ENCODE measurements around the gene CORIN. TPM values are rescaled to one million over a fixed set of nuclear protein-coding genes. Genes with fewer than 3 reads are reported as not detected.

CORIN gene
- polyA plus RNA-seq, 3 donors, result 0.11 to 0.41 (median 0.24) TPM

- WGBS, 3 donors, result 32 to 33% (median 33%) methylated on average over 11 of the region's 11 CpGs
- no peak overlapping the region for H3K27ac ChIP-seq (ENCODE audit: low read depth, low read length)
Measured at GRCh38 chr4:47668810-47669408, 169.0 kb downstream of the CORIN start.

GRCh38 chr4:47668256-47668655 is 169.6 kb downstream of the CORIN start:
- no peak overlapping the region for H3K27ac ChIP-seq (ENCODE audit: low read depth, low read length)
- WGBS, 3 donors, result 67 to 87% (median 77%) methylated on average over 2 of the region's 2 CpGs

GRCh38 chr4:47667552-47667951 is 170.3 kb downstream of the CORIN start:
- 82 to 88% (median 83%) methylated on average over 3 of the region's 3 CpGs for WGBS, 3 donors
- H3K27ac ChIP-seq (ENCODE audit: low read depth, low read length), result no peak overlapping the region

- WGBS, 3 donors, result 82 to 86% (median 85%) methylated on average over 8 of the region's 8 CpGs
- H3K27ac ChIP-seq (ENCODE audit: low read depth, low read length), result no peak overlapping the region
Measured at GRCh38 chr4:47664051-47664826, 173.6 kb downstream of the CORIN start.

- WGBS, 3 donors, result 79 to 84% (median 84%) methylated on average over 3 of the region's 3 CpGs
- H3K27ac ChIP-seq (ENCODE audit: low read depth, low read length), result no peak overlapping the region
Measured at GRCh38 chr4:47662975-47663374, 174.9 kb downstream of the CORIN start.

- H3K27ac ChIP-seq (ENCODE audit: low read depth, low read length), result no peak overlapping the region
- WGBS, 3 donors, result 87 to 97% (median 89%) methylated on average over 1 of the region's 1 CpG
Measured at GRCh38 chr4:47661741-47662140, 176.1 kb downstream of the CORIN start.

- no peak overlapping the region for H3K27ac ChIP-seq (ENCODE audit: low read depth, low read length)
- WGBS, 3 donors, result 80 to 100% (median 89%) methylated on average over 1 of the region's 1 CpG
Measured at GRCh38 chr4:47659342-47659741, 178.5 kb downstream of the CORIN start.

- no peak overlapping the region for H3K27ac ChIP-seq (ENCODE audit: low read depth, low read length)
Measured at GRCh38 chr4:47654972-47655693, 182.7 kb downstream of the CORIN start.

GRCh38 chr4:47652092-47652491 is 185.8 kb downstream of the CORIN start:
- no peak overlapping the region for H3K27ac ChIP-seq (ENCODE audit: low read depth, low read length)
- WGBS, 3 donors, result 78 to 89% (median 82%) methylated on average over 2 of the region's 2 CpGs

More at GRCh38 chr4:47654972-47655693, 182.7 kb downstream of the CORIN start:
- 88 to 97% (median 92%) methylated on average over 3 of the region's 3 CpGs for WGBS, 3 donors

GRCh38 chr4:47651231-47651630 is 186.6 kb downstream of the CORIN start:
- WGBS, 3 donors, result 30 to 53% (median 34%) methylated on average over 3 of the region's 3 CpGs
- no peak overlapping the region for H3K27ac ChIP-seq (ENCODE audit: low read depth, low read length)

- no peak overlapping the region for H3K27ac ChIP-seq (ENCODE audit: low read depth, low read length)
- 16 to 39% (median 34%) methylated on average over 2 of the region's 2 CpGs for WGBS, 3 donors
Measured at GRCh38 chr4:47650584-47651130, 187.2 kb downstream of the CORIN start.

- WGBS, 3 donors, result 66 to 92% (median 74%) methylated on average over 3 of the region's 3 CpGs
- H3K27ac ChIP-seq (ENCODE audit: low read depth, low read length), result no peak overlapping the region
Measured at GRCh38 chr4:47647544-47647943, 190.3 kb downstream of the CORIN start.

GRCh38 chr4:47647029-47647428 is 190.8 kb downstream of the CORIN start:
- no peak overlapping the region for H3K27ac ChIP-seq (ENCODE audit: low read depth, low read length)
- 77 to 80% (median 80%) methylated on average over 3 of the region's 3 CpGs for WGBS, 3 donors

- H3K27ac ChIP-seq (ENCODE audit: low read depth, low read length), result no peak overlapping the region
- 83 to 89% (median 87%) methylated on average over 3 of the region's 3 CpGs for WGBS, 3 donors
Measured at GRCh38 chr4:47646372-47646771, 191.5 kb downstream of the CORIN start.

- no peak overlapping the region for H3K27ac ChIP-seq (ENCODE audit: low read depth, low read length)
- 82 to 87% (median 85%) methylated on average over 6 of the region's 6 CpGs for WGBS, 3 donors
Measured at GRCh38 chr4:47643845-47644244, 194.0 kb downstream of the CORIN start.

- 59 to 69% (median 62%) methylated on average over 7 of the region's 7 CpGs for WGBS, 3 donors
- no peak overlapping the region for H3K27ac ChIP-seq (ENCODE audit: low read depth, low read length)
Measured at GRCh38 chr4:47642985-47643760, 194.7 kb downstream of the CORIN start.

GRCh38 chr4:47642191-47642830 is 195.6 kb downstream of the CORIN start:
- 87 to 89% (median 88%) methylated on average over 6 of the region's 6 CpGs for WGBS, 3 donors
- H3K27ac ChIP-seq (ENCODE audit: low read depth, low read length), result no peak overlapping the region

- 56 to 75% (median 66%) methylated on average over 1 of the region's 1 CpG for WGBS, 3 donors
Measured at GRCh38 chr4:47641755-47642154, 196.1 kb downstream of the CORIN start.

More at GRCh38 chr4:47641755-47642154, 196.1 kb downstream of the CORIN start:
- no peak overlapping the region for H3K27ac ChIP-seq (ENCODE audit: low read depth, low read length)

All from adipose tissue (tissue), 3 donors.